NCI-H446 treated with DMSO at 0.1 percent for 48 hours (cell line): Measurements from ENCODE around the gene BZW2.
"Not testable (repeated sequence)": the region's sequence is repeated elsewhere in the genome, so short reads cannot be mapped to it uniquely, and the experiment has no call there.

Source experiments
- DNase-seq: peaks from one replicate; lab custom pipeline; 2025; lab: John Stamatoyannopoulos, UW

The BZW2 gene

GRCh38 chr7:16646472-16647072, 591 bp downstream of the BZW2 start:
- no peak for DNase-seq

GRCh38 chr7:16647435-16647960, 1.5 kb downstream of the BZW2 start:
- no peak for DNase-seq

DNA sequence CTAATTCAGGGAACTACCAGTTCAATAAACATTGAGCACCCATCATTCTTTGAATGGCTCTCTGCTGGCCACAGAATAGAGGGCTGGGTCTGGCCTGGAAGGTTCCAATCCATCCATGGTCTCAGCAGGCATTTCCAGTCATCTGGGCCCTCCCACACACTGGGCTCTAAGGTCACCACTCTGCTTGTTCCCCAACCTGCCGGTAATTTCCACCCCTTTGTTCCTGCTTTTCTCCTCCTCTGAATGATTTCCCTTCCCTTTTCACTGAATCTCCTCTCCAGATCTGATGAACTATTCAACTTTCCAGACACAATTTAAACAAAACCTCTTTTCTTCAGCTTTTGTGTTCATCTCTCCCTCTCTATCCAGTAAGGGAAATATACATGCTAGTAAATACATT, 2.6 kb downstream of the BZW2 start:
- no peak for DNase-seq

GRCh38 chr7:16649196-16649595, 3.2 kb downstream of the BZW2 start:
- DNase-seq, result no peak

- DNase-seq, result no peak
Observed at GRCh38 chr7:16650266-16650665, 4.3 kb downstream of the BZW2 start.

DNA sequence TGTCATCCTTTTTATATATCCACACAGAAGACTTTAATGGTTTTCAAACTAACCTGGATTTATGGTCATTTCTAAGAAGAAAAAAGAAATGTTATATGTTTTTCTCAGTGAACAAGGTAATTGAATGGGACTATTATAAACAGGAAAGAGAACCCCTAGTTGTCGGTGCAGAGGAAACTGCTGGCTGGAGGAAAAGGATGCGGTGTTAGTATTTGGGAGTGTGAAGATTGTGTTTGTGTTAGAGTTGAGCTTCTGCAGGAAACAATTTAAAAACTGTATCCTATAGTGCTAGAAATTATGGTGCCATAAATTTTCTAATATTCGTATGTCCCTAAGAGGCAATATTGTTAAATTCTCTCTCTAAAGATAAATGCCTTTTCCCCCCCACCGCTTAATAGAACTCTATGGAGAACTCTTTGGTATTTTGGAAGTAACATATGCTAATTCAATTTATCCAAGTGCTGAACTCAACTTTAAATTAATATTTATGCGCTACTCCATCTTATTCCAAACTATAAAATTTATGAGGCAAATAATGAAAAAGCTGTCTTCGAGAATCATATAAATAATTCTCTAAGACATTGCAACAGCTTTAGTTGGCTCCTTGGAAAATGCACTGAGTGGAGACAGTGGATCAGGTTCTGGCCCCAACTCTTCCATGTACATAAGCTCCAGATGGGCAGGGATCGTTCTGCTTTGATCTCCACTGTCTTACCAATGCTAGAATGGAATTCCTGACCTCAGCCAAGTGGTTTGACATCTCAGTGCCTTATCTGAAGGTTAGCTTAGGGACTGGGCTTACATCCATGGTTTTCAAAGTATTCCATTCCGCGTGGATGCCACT, 5.6 kb downstream of the BZW2 start:
- DNase-seq, result no peak

DNA sequence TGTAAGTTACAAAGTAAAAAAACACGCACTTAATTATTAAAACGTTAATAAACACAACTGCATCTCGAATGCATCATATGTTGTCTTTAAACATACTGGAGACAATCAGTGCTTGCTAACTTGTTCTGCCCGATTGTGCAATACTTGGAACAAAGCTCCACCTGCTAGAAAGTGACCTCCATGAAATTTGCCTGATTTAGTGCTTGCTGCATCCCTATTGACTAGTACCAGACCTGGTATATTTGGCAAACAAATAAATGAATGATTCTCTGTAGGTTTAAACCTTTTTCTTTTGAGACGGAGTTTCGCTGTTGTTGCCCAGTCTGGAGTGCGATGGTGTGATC, 6.2 kb downstream of the BZW2 start:
- no peak for DNase-seq

DNA sequence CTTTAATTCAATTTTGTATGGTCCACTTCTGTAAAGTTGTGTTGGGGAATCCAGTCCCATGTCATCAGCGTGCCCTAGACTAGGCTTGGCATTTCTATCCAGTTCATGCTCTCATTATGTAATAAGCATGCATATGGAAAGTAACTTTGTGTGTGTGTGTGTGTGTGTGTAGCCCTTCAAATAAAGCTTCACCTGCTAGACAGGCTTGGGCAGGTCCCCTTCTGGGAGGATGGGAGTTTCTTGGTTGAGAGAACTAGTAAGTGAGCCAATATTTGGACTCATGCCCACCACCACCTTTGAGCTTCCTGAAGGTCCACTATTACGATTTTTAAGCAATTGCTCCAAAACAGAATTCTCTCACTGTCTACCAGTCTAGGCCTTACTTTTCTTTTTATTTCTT, 6.9 kb downstream of the BZW2 start:
- DNase-seq, result no peak

- DNase-seq, result no peak
Observed at GRCh38 chr7:16655394-16655793, 9.4 kb downstream of the BZW2 start.

GRCh38 chr7:16656141-16656540, 10.2 kb downstream of the BZW2 start:
- DNase-seq, result no peak

DNA sequence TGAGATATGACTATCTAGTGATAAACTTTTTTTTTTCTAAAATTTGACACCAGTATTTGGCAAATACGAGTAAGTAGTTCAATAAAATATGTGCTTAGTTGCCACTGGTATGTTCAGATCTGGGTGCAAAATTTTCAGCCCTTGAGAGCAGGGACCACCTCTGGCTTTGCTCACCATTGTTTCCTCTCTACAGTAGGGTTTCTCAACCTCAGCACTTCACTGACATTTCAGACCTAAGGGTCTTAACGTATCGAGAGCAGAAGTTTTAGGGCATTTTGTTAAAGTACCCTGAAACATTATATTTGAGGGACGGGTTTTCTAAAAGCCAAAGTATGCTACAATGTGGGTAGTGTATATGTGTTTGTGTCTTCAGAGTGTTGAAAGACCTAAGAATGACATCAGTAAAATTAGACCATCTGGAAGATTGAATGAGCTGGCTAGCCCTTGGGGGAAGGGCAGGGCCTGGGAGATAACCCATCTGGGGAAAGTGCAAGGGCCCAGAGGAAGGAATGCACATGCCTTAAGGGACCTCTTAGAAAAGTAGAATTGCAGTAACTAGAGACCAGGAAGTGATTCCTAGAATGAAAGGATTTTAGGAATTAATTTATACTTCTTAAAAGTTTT, 11.8 kb downstream of the BZW2 start:
- DNase-seq, result peak; percentile 48

- not testable (repeated sequence) for DNase-seq
Observed at GRCh38 chr7:16659854-16660497, 14.0 kb downstream of the BZW2 start.

DNA sequence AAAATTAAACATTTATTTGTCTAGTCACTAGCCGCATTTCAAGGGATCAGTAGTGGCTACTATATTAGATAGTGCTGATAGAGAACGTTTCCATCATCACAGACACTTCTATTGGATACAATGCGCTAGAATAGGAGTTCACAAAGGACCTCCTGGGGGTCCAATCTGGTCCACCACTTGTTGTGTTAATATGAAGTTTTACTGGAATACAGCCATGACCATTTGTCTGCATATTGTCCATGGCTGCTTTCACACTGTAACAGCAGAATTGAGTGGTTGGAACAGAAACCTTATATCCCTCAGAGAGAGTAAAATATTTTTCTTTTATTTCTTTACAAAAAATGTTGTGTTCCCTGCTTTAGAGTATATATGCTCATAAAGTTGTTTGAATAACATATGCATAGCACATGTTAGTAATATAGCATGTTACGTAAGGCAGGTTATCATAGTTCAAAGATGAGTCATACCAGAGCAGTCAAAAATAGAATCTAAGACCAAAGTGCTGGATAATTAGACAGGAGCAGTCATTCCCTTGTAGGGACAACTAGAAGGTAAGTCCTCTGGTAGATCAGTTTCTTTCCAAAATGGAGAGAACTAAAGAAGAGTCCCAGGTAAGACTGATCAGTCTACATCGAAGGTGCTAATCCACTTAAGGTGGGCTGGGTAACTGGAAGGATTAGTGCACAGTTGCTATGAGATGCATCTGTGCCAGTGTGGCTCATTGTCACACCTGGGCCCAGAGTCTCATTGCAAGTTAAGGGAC, 14.9 kb downstream of the BZW2 start:
- DNase-seq, result peak; percentile 64

DNA sequence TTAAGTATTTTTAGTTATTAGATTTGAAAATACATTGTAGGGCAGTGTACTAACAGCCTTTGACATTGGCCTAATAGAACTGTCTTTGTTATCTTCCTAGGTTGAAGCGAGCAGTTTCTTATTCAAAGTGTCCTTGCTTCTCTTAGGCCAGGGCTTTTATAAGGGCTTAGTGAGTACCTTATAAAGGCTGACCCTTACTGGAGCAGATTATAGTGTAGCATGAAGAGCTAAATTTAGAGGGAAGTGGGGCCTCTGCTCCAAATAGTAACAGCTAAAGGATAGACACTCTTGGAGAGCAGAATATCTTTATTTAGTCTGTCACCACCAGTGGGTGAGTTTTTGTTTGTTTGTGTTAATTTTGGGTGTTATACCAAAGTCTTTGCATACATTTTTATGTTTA, 15.9 kb downstream of the BZW2 start:
- no peak for DNase-seq

DNA sequence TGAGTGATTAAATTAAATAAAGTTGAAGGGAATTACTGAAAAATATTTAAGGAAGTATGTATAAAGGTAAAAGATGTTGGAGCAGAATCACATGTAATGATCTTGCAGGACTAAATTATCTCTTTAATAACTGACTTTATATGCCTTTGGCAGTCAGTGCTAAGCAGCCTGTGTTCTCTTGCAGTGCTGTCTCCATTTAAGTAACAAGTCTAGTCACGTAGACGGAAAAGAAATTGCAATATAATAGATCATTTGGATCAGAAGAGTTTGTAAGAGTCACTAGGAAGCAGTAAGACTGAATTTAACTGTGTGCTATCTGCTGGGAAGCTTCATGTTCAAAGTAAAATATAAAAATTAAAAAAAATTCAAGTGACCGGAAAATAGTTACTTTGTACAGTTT, 21.4 kb downstream of the BZW2 start:
- DNase-seq, result no peak

- DNase-seq, result no peak
Observed at GRCh38 chr7:16668049-16668858, 22.3 kb downstream of the BZW2 start.

- DNase-seq, result no peak
Observed at GRCh38 chr7:16668978-16669377, 23.0 kb downstream of the BZW2 start.

GRCh38 chr7:16669581-16669980, 23.6 kb downstream of the BZW2 start:
- DNase-seq, result no peak

GRCh38 chr7:16670021-16670420, 24.0 kb downstream of the BZW2 start:
- DNase-seq, result no peak

- DNase-seq, result no peak
Observed at GRCh38 chr7:16670731-16671344, 24.9 kb downstream of the BZW2 start.

DNA sequence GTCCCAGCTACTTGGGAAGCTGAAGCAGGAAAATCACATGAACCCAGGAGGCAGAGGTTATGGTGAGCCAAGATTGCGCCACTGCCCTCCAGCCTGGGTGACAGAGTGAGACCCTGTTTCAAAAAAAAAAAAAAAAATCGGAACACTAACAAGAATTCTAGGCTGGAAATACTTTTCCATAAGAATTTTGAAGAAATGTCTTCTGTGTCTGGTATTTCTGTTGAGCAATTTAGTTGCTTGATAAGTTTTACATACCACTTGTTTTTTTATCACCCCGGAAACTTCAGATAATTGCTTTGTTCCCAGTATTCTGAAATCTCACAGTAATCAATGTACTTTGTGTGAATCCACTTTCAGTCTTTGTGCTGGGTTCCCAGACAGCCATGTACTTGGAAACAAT, 25.8 kb downstream of the BZW2 start:
- DNase-seq, result no peak
